Mucosa of rectum (tissue), 2 donors: Measurements from ENCODE around the gene KIF6.

Experiments
- H3K27ac ChIP-seq, 2 donors: one replicate each; pipeline ENCODE4 v1.7.0; 2013; ENCODE audit warnings: inconsistent platforms in 2 of 2, low read depth in 2 of 2, low read length in 2 of 2
- H3K27me3 ChIP-seq, 2 donors: one replicate each; pipeline ENCODE4 v1.7.0; 2013; ENCODE audit warnings: low read length in 2 of 2; ENCODE audit not compliant: control insufficient read depth in 2 of 2, insufficient read depth in 2 of 2
- H3K36me3 ChIP-seq, 2 donors: one replicate each; pipeline ENCODE4 v1.7.0; 2013; ENCODE audit warnings: low read length in 2 of 2; ENCODE audit not compliant: control insufficient read depth in 2 of 2, insufficient read depth in 2 of 2
- H3K4me1 ChIP-seq, 2 donors: one replicate each; pipeline ENCODE4 v1.7.0; 2013; ENCODE audit warnings: low read length in 2 of 2, mild to moderate bottlenecking in 1 of 2; ENCODE audit not compliant: control insufficient read depth in 2 of 2, insufficient read depth in 2 of 2
- H3K4me3 ChIP-seq, 2 donors: one replicate each; pipeline ENCODE4 v1.7.0; 2013; ENCODE audit warnings: low read length in 2 of 2
- H3K9ac ChIP-seq, 2 donors: one replicate each; pipeline ENCODE4 v1.7.0; 2013; ENCODE audit warnings: low read length in 2 of 2, low read depth in 1 of 2, mild to moderate bottlenecking in 1 of 2
- H3K9me3 ChIP-seq, 2 donors: one replicate each; pipeline ENCODE4 v1.7.0; 2013; ENCODE audit warnings: low read length in 2 of 2; ENCODE audit not compliant: control insufficient read depth in 2 of 2
- donor health status: healthy.
- donor health status: Normal muscosa, but diverticular disease.

KIF6 gene

DNA sequence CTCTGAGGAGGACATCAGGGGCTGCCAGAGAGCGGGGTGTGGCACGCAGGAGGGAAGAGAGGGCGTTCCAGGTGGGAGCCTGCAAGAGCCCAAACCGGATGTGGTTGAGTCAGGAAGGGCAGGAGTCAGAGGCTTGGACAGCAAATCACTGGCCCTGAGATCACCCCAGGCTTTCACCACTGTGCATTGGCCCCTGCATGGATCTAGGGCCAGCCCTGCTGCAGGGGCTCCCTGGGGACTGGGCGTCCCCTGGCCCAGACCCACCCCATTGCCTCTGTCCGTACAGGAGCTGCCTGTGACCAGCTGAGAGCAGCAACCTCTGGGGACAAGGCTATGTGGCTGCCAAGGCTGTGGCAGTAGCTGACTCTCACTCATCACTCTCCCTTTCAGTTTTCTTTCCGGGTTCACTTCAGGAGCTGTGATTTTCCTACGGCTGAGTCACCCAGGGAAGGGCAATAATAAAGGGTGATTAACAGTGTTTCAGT lies 444.9 kb downstream of the KIF6 start:
- no peaks in the 10 kb centered on the region for H3K9me3 ChIP-seq
- H3K9ac ChIP-seq: peak overlapping the region; percentile 60 to 71
- no peaks in the 10 kb centered on the region for H3K36me3 ChIP-seq
- H3K27ac ChIP-seq: peak overlapping the region; percentile 94 to 99
- peak overlapping the region; percentile 9 to 43 for H3K4me3 ChIP-seq
- H3K4me1 ChIP-seq: peaks cover 28 to 60% of the 10 kb centered on the region in 2 donors
- H3K27me3 ChIP-seq: no peaks in the 10 kb centered on the region
